Activated T-cell treated with anti-CD3 and anti-CD28 coated beads, Interleukin-2, amount 50 U/mL, for 24 hours (primary cell): Measurements from ENCODE around the gene TAC4.

Experiments used
- DNase-seq: peaks from one replicate; pipeline ENCODE4 v3.0.0-alpha.2; 2020
- H3K27ac Mint-ChIP-seq: 2 replicates; pipeline ENCODE4 v1.8.0; 2020; ENCODE audit warnings: mild to moderate bottlenecking, mixed read lengths
- H3K27me3 Mint-ChIP-seq: 2 replicates; pipeline ENCODE4 v1.8.0; 2020; ENCODE audit warnings: mixed read lengths
- H3K36me3 Mint-ChIP-seq: 2 replicates; pipeline ENCODE4 v1.8.0; 2020; ENCODE audit warnings: low read depth, mixed read lengths
- H3K4me1 Mint-ChIP-seq: 2 replicates; pipeline ENCODE4 v1.8.0; 2020; ENCODE audit warnings: low read depth, mixed read lengths
- H3K4me3 Mint-ChIP-seq: 2 replicates; pipeline ENCODE4 v1.8.0; 2020; ENCODE audit warnings: mild to moderate bottlenecking, moderate library complexity, mixed read lengths
- H3K9me3 Mint-ChIP-seq: 2 replicates; pipeline ENCODE4 v1.8.0; 2020; ENCODE audit warnings: mixed read lengths

The TAC4 gene

GRCh38 chr17:49881054-49881402, 33.2 kb upstream of the TAC4 start:
- H3K4me1 Mint-ChIP-seq, result peaks cover 7% of the 10 kb centered on the region

GRCh38 chr17:49880291-49881053, 32.6 kb upstream of the TAC4 start:
- no peak overlapping the region for H3K27ac Mint-ChIP-seq
- H3K9me3 Mint-ChIP-seq, result no peaks in the 10 kb centered on the region
- DNase-seq, result peak; percentile 84
- peak overlapping the region; percentile 36 for H3K4me3 Mint-ChIP-seq
- H3K27me3 Mint-ChIP-seq, result peaks cover 45% of the 10 kb centered on the region
- peaks cover 7% of the 10 kb centered on the region for H3K4me1 Mint-ChIP-seq
- no peaks in the 10 kb centered on the region for H3K36me3 Mint-ChIP-seq

More at GRCh38 chr17:49881054-49881402, 33.2 kb upstream of the TAC4 start:
- Mint-ChIP-seq H3K27ac (no peak overlapping the region), H3K36me3 (no peaks in the 10 kb centered on the region), H3K27me3 (peaks cover 49% of the 10 kb centered on the region), H3K4me3 (no peak overlapping the region), H3K9me3 (no peaks in the 10 kb centered on the region)
- DNase-seq, result no peak

- Mint-ChIP-seq H3K9me3 (no peaks in the 10 kb centered on the region), H3K4me1 (peaks cover 7% of the 10 kb centered on the region), H3K36me3 (no peaks in the 10 kb centered on the region), H3K4me3 (no peak overlapping the region), H3K27me3 (peaks cover 40% of the 10 kb centered on the region), H3K27ac (no peak overlapping the region)
- no peak for DNase-seq
Measured at GRCh38 chr17:49878931-49879904, 31.3 kb upstream of the TAC4 start.

GRCh38 chr17:49875685-49876084, 27.8 kb upstream of the TAC4 start:
- no peaks in the 10 kb centered on the region for H3K36me3 Mint-ChIP-seq

GRCh38 chr17:49874911-49875310, 27.0 kb upstream of the TAC4 start:
- no peak for DNase-seq
- no peak overlapping the region for H3K4me3 Mint-ChIP-seq
- H3K27ac Mint-ChIP-seq, result no peak overlapping the region
- no peaks in the 10 kb centered on the region for H3K9me3 Mint-ChIP-seq
- H3K27me3 Mint-ChIP-seq, result peaks cover 16% of the 10 kb centered on the region
- H3K36me3 Mint-ChIP-seq, result no peaks in the 10 kb centered on the region
- H3K4me1 Mint-ChIP-seq, result peaks cover 17% of the 10 kb centered on the region

More at GRCh38 chr17:49875685-49876084, 27.8 kb upstream of the TAC4 start:
- no peak overlapping the region for H3K4me3 Mint-ChIP-seq
- no peak for DNase-seq
- H3K9me3 Mint-ChIP-seq, result no peaks in the 10 kb centered on the region
- peaks cover 22% of the 10 kb centered on the region for H3K27me3 Mint-ChIP-seq
- H3K27ac Mint-ChIP-seq, result no peak overlapping the region
- peaks cover 22% of the 10 kb centered on the region for H3K4me1 Mint-ChIP-seq

- Mint-ChIP-seq H3K9me3 (no peaks in the 10 kb centered on the region), H3K27ac (no peak overlapping the region), H3K4me3 (no peak overlapping the region), H3K27me3 (peaks cover 6% of the 10 kb centered on the region), H3K4me1 (peaks cover 17% of the 10 kb centered on the region), H3K36me3 (no peaks in the 10 kb centered on the region)
- DNase-seq, result no peak
Measured at GRCh38 chr17:49873926-49874325, 26.1 kb upstream of the TAC4 start.

- peaks cover 17% of the 10 kb centered on the region for H3K4me1 Mint-ChIP-seq
- H3K4me3 Mint-ChIP-seq, result no peak overlapping the region
- peaks cover 5% of the 10 kb centered on the region for H3K27me3 Mint-ChIP-seq
- DNase-seq, result peak; percentile 33
- no peaks in the 10 kb centered on the region for H3K36me3 Mint-ChIP-seq
- no peak overlapping the region for H3K27ac Mint-ChIP-seq
- H3K9me3 Mint-ChIP-seq, result no peaks in the 10 kb centered on the region
Measured at GRCh38 chr17:49873466-49873865, 25.6 kb upstream of the TAC4 start.

- Mint-ChIP-seq H3K27me3 (peaks cover under 1% of the 10 kb centered on the region), H3K4me3 (no peak overlapping the region), H3K4me1 (peaks cover 17% of the 10 kb centered on the region), H3K27ac (peak overlapping the region; percentile 45), H3K9me3 (no peaks in the 10 kb centered on the region), H3K36me3 (no peaks in the 10 kb centered on the region)
- peak; percentile 39 for DNase-seq
Measured at GRCh38 chr17:49872754-49873377, 25.0 kb upstream of the TAC4 start.

GRCh38 chr17:49871211-49871610, 23.3 kb upstream of the TAC4 start:
- H3K9me3 Mint-ChIP-seq, result no peaks in the 10 kb centered on the region
- no peak for DNase-seq
- H3K27ac Mint-ChIP-seq, result no peak overlapping the region
- H3K4me3 Mint-ChIP-seq, result no peak overlapping the region
- no peaks in the 10 kb centered on the region for H3K36me3 Mint-ChIP-seq
- no peaks in the 10 kb centered on the region for H3K27me3 Mint-ChIP-seq
- peaks cover 17% of the 10 kb centered on the region for H3K4me1 Mint-ChIP-seq

GRCh38 chr17:49870298-49870697, 22.4 kb upstream of the TAC4 start:
- Mint-ChIP-seq H3K27ac (no peak overlapping the region), H3K27me3 (no peaks in the 10 kb centered on the region), H3K36me3 (no peaks in the 10 kb centered on the region), H3K4me3 (no peak overlapping the region), H3K9me3 (no peaks in the 10 kb centered on the region), H3K4me1 (peaks cover 17% of the 10 kb centered on the region)
- no peak for DNase-seq

- no peaks in the 10 kb centered on the region for H3K27me3 Mint-ChIP-seq
- no peak overlapping the region for H3K27ac Mint-ChIP-seq
- DNase-seq, result no peak
- no peaks in the 10 kb centered on the region for H3K9me3 Mint-ChIP-seq
- H3K36me3 Mint-ChIP-seq, result no peaks in the 10 kb centered on the region
- H3K4me3 Mint-ChIP-seq, result no peak overlapping the region
- peaks cover 17% of the 10 kb centered on the region for H3K4me1 Mint-ChIP-seq
Measured at GRCh38 chr17:49869038-49869374, 21.1 kb upstream of the TAC4 start.

- no peak overlapping the region for H3K27ac Mint-ChIP-seq
- no peak for DNase-seq
- H3K4me1 Mint-ChIP-seq, result peaks cover 2% of the 10 kb centered on the region
- peaks cover 3% of the 10 kb centered on the region for H3K27me3 Mint-ChIP-seq
- H3K9me3 Mint-ChIP-seq, result no peaks in the 10 kb centered on the region
- no peaks in the 10 kb centered on the region for H3K36me3 Mint-ChIP-seq
- no peak overlapping the region for H3K4me3 Mint-ChIP-seq
Measured at GRCh38 chr17:49866882-49867413, 19.1 kb upstream of the TAC4 start.

GRCh38 chr17:49866019-49866380, 18.1 kb upstream of the TAC4 start:
- Mint-ChIP-seq H3K4me1 (peaks cover 5% of the 10 kb centered on the region), H3K36me3 (no peaks in the 10 kb centered on the region), H3K27me3 (peaks cover 11% of the 10 kb centered on the region), H3K27ac (no peak overlapping the region), H3K4me3 (no peak overlapping the region), H3K9me3 (no peaks in the 10 kb centered on the region)
- DNase-seq, result no peak

GRCh38 chr17:49862781-49863331, 15.0 kb upstream of the TAC4 start:
- no peak overlapping the region for H3K27ac Mint-ChIP-seq
- peaks cover 6% of the 10 kb centered on the region for H3K4me1 Mint-ChIP-seq
- H3K9me3 Mint-ChIP-seq, result no peaks in the 10 kb centered on the region
- no peak for DNase-seq
- no peak overlapping the region for H3K4me3 Mint-ChIP-seq
- no peaks in the 10 kb centered on the region for H3K36me3 Mint-ChIP-seq
- H3K27me3 Mint-ChIP-seq, result peaks cover 12% of the 10 kb centered on the region
